GM23338 (cell line): ENCODE measurements around the gene SRPX. TPM values are rescaled to one million over a fixed set of nuclear protein-coding genes. Genes with fewer than 3 reads are reported as not detected.

Experiments used
- ATAC-seq: fragments of 200-7000 bp; cut with Tn5 transposase; 3 replicates; pipeline ENCODE4 v1.9.1; 2020
- DNase-seq: peaks from one replicate; pipeline ENCODE4 v3.0.0-alpha.2; 2015; ENCODE audit warnings: low spot score
- H2AFZ ChIP-seq: fragments of 200-600 bp; sonication (generic); 2 replicates; pipeline ENCODE4 v1.8.0; 2016; ENCODE audit warnings: antibody characterized with exemption, mild to moderate bottlenecking, moderate library complexity
- H3F3A ChIP-seq: fragments of 200-600 bp; sonication (generic); replicated peaks from 2 replicates; pipeline ENCODE4 v1.8.0; 2017; ENCODE audit warnings: antibody characterized with exemption, mixed run types, low read depth
- H3K27ac ChIP-seq: fragments of 200-600 bp; sonication (generic); 2 replicates; pipeline ENCODE4 v1.6.1; 2016; ENCODE audit warnings: low read depth
- H3K27me3 ChIP-seq: fragments of 200-600 bp; sonication (generic); 2 replicates; pipeline ENCODE4 v1.8.0; 2016; ENCODE audit warnings: mild to moderate bottlenecking, mixed run types, moderate library complexity; ENCODE audit not compliant: insufficient read depth
- H3K36me3 ChIP-seq: fragments of 200-600 bp; sonication (generic); 2 replicates; pipeline ENCODE4 v1.8.0; 2016; ENCODE audit warnings: mild to moderate bottlenecking; ENCODE audit not compliant: insufficient read depth
- H3K4me1 ChIP-seq: fragments of 200-600 bp; sonication (generic); 2 replicates; pipeline ENCODE4 v1.8.0; 2016; ENCODE audit warnings: mild to moderate bottlenecking, moderate library complexity; ENCODE audit not compliant: insufficient read depth
- H3K4me2 ChIP-seq: fragments of 200-600 bp; sonication (generic); 2 replicates; pipeline ENCODE4 v1.7.1; 2017; ENCODE audit warnings: mixed run types
- H3K4me3 ChIP-seq: fragments of 200-600 bp; sonication (generic); 2 replicates; pipeline ENCODE4 v1.6.1; 2016; ENCODE audit warnings: mixed run types
- H3K79me2 ChIP-seq: fragments of 200-600 bp; sonication (generic); replicated peaks from 2 replicates; pipeline ENCODE4 v1.8.0; 2017; ENCODE audit warnings: mild to moderate bottlenecking; ENCODE audit not compliant: insufficient read depth
- H3K9me2 ChIP-seq: fragments of 200-600 bp; sonication (generic); 2 replicates; pipeline ENCODE4 v1.8.0; 2017; ENCODE audit not compliant: insufficient read depth
- H4K20me1 ChIP-seq: fragments of 200-600 bp; sonication (generic); replicated peaks from 2 replicates; pipeline ENCODE4 v1.8.0; 2017; ENCODE audit warnings: mild to moderate bottlenecking; ENCODE audit not compliant: insufficient read depth
- H3K27ac Mint-ChIP-seq: 2 replicates; pipeline ENCODE4 v1.8.0; 2020; ENCODE audit warnings: inconsistent platforms, mild to moderate bottlenecking, moderate library complexity, mixed read lengths
- H3K27me3 Mint-ChIP-seq: 3 replicates; pipeline ENCODE4 v1.8.0; 2022; ENCODE audit warnings: low read depth, mild to moderate bottlenecking, moderate library complexity, mixed read lengths, inconsistent platforms; ENCODE audit not compliant: insufficient read depth, poor library complexity
- H3K36me3 Mint-ChIP-seq: 3 replicates; pipeline ENCODE4 v1.8.0; 2021; ENCODE audit warnings: low read depth, mild to moderate bottlenecking, inconsistent platforms, moderate library complexity, mixed read lengths
- H3K4me1 Mint-ChIP-seq: 3 replicates; pipeline ENCODE4 v1.8.0; 2020; ENCODE audit warnings: mild to moderate bottlenecking, inconsistent platforms, mixed read lengths
- H3K4me3 Mint-ChIP-seq: 3 replicates; pipeline ENCODE4 v1.8.0; 2021; ENCODE audit warnings: moderate library complexity, mild to moderate bottlenecking, inconsistent platforms, mixed read lengths
- H3K9me3 Mint-ChIP-seq: 3 replicates; pipeline ENCODE4 v1.8.0; 2020; ENCODE audit warnings: moderate library complexity, mild to moderate bottlenecking, inconsistent platforms, mixed read lengths
- CREB1 ChIP-seq: fragments of 250-450 bp; sonication (Bioruptor Pico); IDR thresholded peaks from 2 replicates; pipeline ENCODE4 v1.5.0; 2020; ENCODE audit warnings: low read depth, mild to moderate bottlenecking, moderate library complexity
- CTCF ChIP-seq, 2 experiments: fragments of 200-600 bp in 1 of 2; sonication (generic) in 1 of 2; conservative IDR thresholded peaks; 2 replicates each; pipeline versions ENCODE4 v1.5.1 to v1.6.1; 2016 to 2017; ENCODE audit warnings: antibody characterized with exemption in 2 of 2, low read depth in 2 of 2, mild to moderate bottlenecking in 2 of 2, moderate library complexity in 1 of 2
- EZH2 ChIP-seq: fragments of 200-600 bp; sonication (generic); IDR thresholded peaks from one replicate; pipeline ENCODE4 v1.8.0; 2017; ENCODE audit warnings: antibody characterized with exemption, mild to moderate bottlenecking, low read depth; ENCODE audit not compliant: unreplicated experiment
- EZH2phosphoT487 ChIP-seq: fragments of 200-600 bp; sonication (generic); IDR thresholded peaks from one replicate; pipeline ENCODE4 v1.8.1; 2018; ENCODE audit warnings: antibody characterized with exemption; ENCODE audit not compliant: unreplicated experiment
- NANOG ChIP-seq: IDR thresholded peaks from 2 replicates; pipeline ENCODE4 v1.6.1; 2016; ENCODE audit warnings: antibody characterized with exemption, borderline replicate concordance
- POLR2AphosphoS5 ChIP-seq: IDR thresholded peaks from 2 replicates; pipeline ENCODE4 v1.6.1; 2016; ENCODE audit warnings: antibody characterized with exemption, low read depth
- REST ChIP-seq: IDR thresholded peaks from one replicate; pipeline ENCODE4 v1.6.1; 2018; ENCODE audit warnings: antibody characterized with exemption; ENCODE audit not compliant: unreplicated experiment
- STAT1 ChIP-seq: IDR thresholded peaks from one replicate; pipeline ENCODE4 v1.6.1; 2016; ENCODE audit warnings: antibody characterized with exemption; ENCODE audit not compliant: unreplicated experiment
- ZNF114 ChIP-seq: fragments of 250-450 bp; sonication (Bioruptor Pico); IDR thresholded peaks from 2 replicates; pipeline ENCODE4 v1.5.0; 2020; ENCODE audit warnings: mild to moderate bottlenecking, moderate library complexity
- polyA plus RNA-seq: library from polyadenylated mRNA; unstranded; fragments of >200 nt; fragmentation: Nextera tagmentation; extraction: Ambion mirVana; gene quantifications from 2 replicates; pipeline ENCODE4 v1.2.1, GENCODE V29; 2016
- total RNA-seq: library from RNA; depleted of rRNA; stranded (reverse); fragments of >200 nt; shearing (Covaris generic); gene quantifications from 2 replicates; pipeline ENCODE4 v1.2.3, GENCODE V29; 2014

SRPX gene
- total and polyA plus RNA-seq, 2 experiments from 2014 or later = 14.3 to 16.9 TPM

- no peak overlapping the region for H3K4me2 ChIP-seq
- no peaks in the 10 kb centered on the region for H3F3A ChIP-seq
- no peak overlapping the region for H3K27ac ChIP-seq
- DNase-seq = peak; percentile 64
- no peaks in the 10 kb centered on the region for H3K9me3 Mint-ChIP-seq
- peaks cover 13% of the 10 kb centered on the region; the same call in 2 of the 3 replicates for H3K4me1 Mint-ChIP-seq
- peak; percentile 98 for ATAC-seq
- H3K9me2 ChIP-seq = no peaks in the 10 kb centered on the region
- no peaks in the 10 kb centered on the region for H4K20me1 ChIP-seq
- peaks cover 5% of the 10 kb centered on the region for H3K4me1 ChIP-seq
- TF ChIP-seq CTCF (conservative IDR thresholded peaks at IDR 0.05; ENCODE audit: low read depth in 2 of 2) (peak; percentile 60 to 89), ZNF114 (CRISPR knock-in tag) (no peak), EZH2phosphoT487 (no peak)
- no peak overlapping the region for H3K4me3 ChIP-seq
- H3K36me3 Mint-ChIP-seq = no peaks in the 10 kb centered on the region
- no peaks in the 10 kb centered on the region for H3K27me3 ChIP-seq
- no peaks in the 10 kb centered on the region for H3K79me2 ChIP-seq
- no peak overlapping the region for H3K4me3 Mint-ChIP-seq
- H2AFZ ChIP-seq = no peak overlapping the region
- H3K36me3 ChIP-seq = no peaks in the 10 kb centered on the region
- H3K27me3 Mint-ChIP-seq = no peaks in the 10 kb centered on the region
- no peak overlapping the region for H3K27ac Mint-ChIP-seq
These were observed 45.5 kb downstream of the SRPX start for GRCh38 chrX:38175139-38175538.

GRCh38 chrX:38172596-38172995, 48.1 kb downstream of the SRPX start:
- Mint-ChIP-seq H3K36me3 (no peaks in the 10 kb centered on the region), H3K9me3 (no peaks in the 10 kb centered on the region), H3K4me3 (no peak overlapping the region), H3K27me3 (no peaks in the 10 kb centered on the region), H3K4me1 (peaks cover 9% of the 10 kb centered on the region; the same call in 2 of the 3 replicates), H3K27ac (no peak overlapping the region)
- H3K4me1 ChIP-seq = peaks cover 5% of the 10 kb centered on the region; the same call in 1 of the 2 replicates
- no peaks in the 10 kb centered on the region for H3K36me3 ChIP-seq
- ATAC-seq (no peak), DNase-seq (no peak)
- H2AFZ ChIP-seq = no peak overlapping the region
- H3K9me2 ChIP-seq = no peaks in the 10 kb centered on the region
- no peak overlapping the region for H3K27ac ChIP-seq
- TF ChIP-seq REST = no peak
- no peaks in the 10 kb centered on the region for H3K27me3 ChIP-seq
- no peak overlapping the region for H3K4me3 ChIP-seq
- no peaks in the 10 kb centered on the region for H3K79me2 ChIP-seq
- no peaks in the 10 kb centered on the region for H3F3A ChIP-seq
- H3K4me2 ChIP-seq = no peak overlapping the region
- no peaks in the 10 kb centered on the region for H4K20me1 ChIP-seq

- no peak overlapping the region for H3K27ac Mint-ChIP-seq
- no peaks in the 10 kb centered on the region for H3F3A ChIP-seq
- no peaks in the 10 kb centered on the region for H3K9me2 ChIP-seq
- no peak overlapping the region for H3K4me3 Mint-ChIP-seq
- H3K9me3 Mint-ChIP-seq = no peaks in the 10 kb centered on the region
- H2AFZ ChIP-seq = no peak overlapping the region
- no peak overlapping the region for H3K27ac ChIP-seq
- ATAC-seq (no peak), DNase-seq (no peak)
- H3K36me3 Mint-ChIP-seq = no peaks in the 10 kb centered on the region
- no peaks in the 10 kb centered on the region for H3K27me3 ChIP-seq
- H3K4me2 ChIP-seq = no peak overlapping the region
- peaks cover 5% of the 10 kb centered on the region; the same call in 1 of the 2 replicates for H3K4me1 ChIP-seq
- peaks cover 9% of the 10 kb centered on the region; the same call in 2 of the 3 replicates for H3K4me1 Mint-ChIP-seq
- H3K36me3 ChIP-seq = no peaks in the 10 kb centered on the region
- no peaks in the 10 kb centered on the region for H4K20me1 ChIP-seq
- no peaks in the 10 kb centered on the region for H3K79me2 ChIP-seq
- TF ChIP-seq CTCF (conservative IDR thresholded peaks at IDR 0.05; ENCODE audit: low read depth in 2 of 2) = no peak
- no peak for TF ChIP-seq NANOG
- no peak for TF ChIP-seq STAT1
- no peak for TF ChIP-seq POLR2AphosphoS5
- TF ChIP-seq EZH2 = no peak
- TF ChIP-seq CREB1 (CRISPR knock-in tag) = no peak
- no peak overlapping the region for H3K4me3 ChIP-seq
- no peaks in the 10 kb centered on the region for H3K27me3 Mint-ChIP-seq
These were observed 50.1 kb downstream of the SRPX start for GRCh38 chrX:38170556-38170955.
